ENCODE measurements around the gene UBE2U. TPM values are rescaled to one million over a fixed set of nuclear protein-coding genes. Genes with fewer than 3 reads are reported as not detected.
"Not testable (repeated sequence)": the region's sequence is repeated elsewhere in the genome, so short reads cannot be mapped to it uniquely, and the experiment has no call there.

The UBE2U gene
- total RNA-seq, 1 donor from 2014 or later = not detected

- Mint-ChIP-seq H3K36me3 (no peaks in the 10 kb centered on the region), H3K27ac (peak overlapping the region; percentile 39), H3K4me1 (peaks cover 49% of the 10 kb centered on the region), H3K27me3 (ENCODE audit: low read depth) (no peaks in the 10 kb centered on the region), H3K4me3 (no peak overlapping the region), H3K9me3 (no peaks in the 10 kb centered on the region)
- DNase-seq (ENCODE audit: low spot score in 2 of 2, unreplicated experiment in 2 of 2) = no peak
- TF ChIP-seq, protein P1, sequence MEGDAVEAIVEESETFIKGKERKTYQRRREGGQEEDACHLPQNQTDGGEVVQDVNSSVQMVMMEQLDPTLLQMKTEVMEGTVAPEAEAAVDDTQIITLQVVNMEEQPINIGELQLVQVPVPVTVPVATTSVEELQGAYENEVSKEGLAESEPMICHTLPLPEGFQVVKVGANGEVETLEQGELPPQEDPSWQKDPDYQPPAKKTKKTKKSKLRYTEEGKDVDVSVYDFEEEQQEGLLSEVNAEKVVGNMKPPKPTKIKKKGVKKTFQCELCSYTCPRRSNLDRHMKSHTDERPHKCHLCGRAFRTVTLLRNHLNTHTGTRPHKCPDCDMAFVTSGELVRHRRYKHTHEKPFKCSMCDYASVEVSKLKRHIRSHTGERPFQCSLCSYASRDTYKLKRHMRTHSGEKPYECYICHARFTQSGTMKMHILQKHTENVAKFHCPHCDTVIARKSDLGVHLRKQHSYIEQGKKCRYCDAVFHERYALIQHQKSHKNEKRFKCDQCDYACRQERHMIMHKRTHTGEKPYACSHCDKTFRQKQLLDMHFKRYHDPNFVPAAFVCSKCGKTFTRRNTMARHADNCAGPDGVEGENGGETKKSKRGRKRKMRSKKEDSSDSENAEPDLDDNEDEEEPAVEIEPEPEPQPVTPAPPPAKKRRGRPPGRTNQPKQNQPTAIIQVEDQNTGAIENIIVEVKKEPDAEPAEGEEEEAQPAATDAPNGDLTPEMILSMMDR (IDR thresholded peaks at IDR 0.05; ENCODE audit: unreplicated experiment) = peak; percentile 85
Measured at GRCh38 chr1:64246294-64246917, 43.0 kb downstream of the UBE2U start.

GRCh38 chr1:64248065-64248464 is 44.6 kb downstream of the UBE2U start:
- no peak overlapping the region for H3K27ac Mint-ChIP-seq
- TF ChIP-seq, protein P1 (IDR thresholded peaks at IDR 0.05; ENCODE audit: unreplicated experiment) = no peak

DNA sequence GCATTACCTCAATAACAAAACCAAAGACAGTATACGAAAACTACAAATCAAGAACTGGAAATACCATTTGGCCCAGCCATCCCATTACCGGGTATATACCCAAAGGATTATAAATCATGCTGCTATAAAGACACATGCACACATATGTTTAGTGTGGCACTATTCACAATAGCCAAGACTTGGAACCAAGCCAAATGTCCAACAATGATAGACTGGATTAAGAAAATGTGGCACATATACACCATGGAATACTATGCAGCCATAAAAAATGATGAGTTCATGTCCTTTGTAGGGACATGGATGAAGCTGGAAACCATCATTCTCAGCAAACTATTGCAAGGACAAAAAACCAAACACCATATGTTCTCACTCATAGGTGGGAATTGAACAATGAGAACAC is 47.0 kb downstream of the UBE2U start:
- not testable (repeated sequence) for H3K4me3 Mint-ChIP-seq; H3K27me3 Mint-ChIP-seq (ENCODE audit: low read depth); H3K27ac Mint-ChIP-seq; DNase-seq (ENCODE audit: low spot score in 2 of 2, unreplicated experiment in 2 of 2)
- peaks cover 10% of the 10 kb centered on the region for H3K36me3 Mint-ChIP-seq
- peaks cover 21% of the 10 kb centered on the region for H3K4me1 Mint-ChIP-seq
- H3K9me3 Mint-ChIP-seq = peaks cover 28% of the 10 kb centered on the region

More at GRCh38 chr1:64248065-64248464, 44.6 kb downstream of the UBE2U start:
- DNase-seq (ENCODE audit: low spot score in 2 of 2, unreplicated experiment in 2 of 2) = no peak
- Mint-ChIP-seq H3K4me1 (peaks cover 37% of the 10 kb centered on the region), H3K9me3 (peaks cover 4% of the 10 kb centered on the region), H3K4me3 (no peak overlapping the region), H3K27me3 (ENCODE audit: low read depth) (no peaks in the 10 kb centered on the region), H3K36me3 (peaks cover 2% of the 10 kb centered on the region)

GRCh38 chr1:64251971-64252370 is 48.5 kb downstream of the UBE2U start:
- peaks cover 10% of the 10 kb centered on the region for H3K36me3 Mint-ChIP-seq
- DNase-seq (ENCODE audit: low spot score in 2 of 2, unreplicated experiment in 2 of 2) = no peak
- TF ChIP-seq, protein P1 (IDR thresholded peaks at IDR 0.05; ENCODE audit: unreplicated experiment) = no peak
- no peak overlapping the region for H3K27ac Mint-ChIP-seq
- H3K4me1 Mint-ChIP-seq = peaks cover 11% of the 10 kb centered on the region
- peaks cover 41% of the 10 kb centered on the region for H3K9me3 Mint-ChIP-seq
- H3K4me3 Mint-ChIP-seq = no peak overlapping the region
- H3K27me3 Mint-ChIP-seq (ENCODE audit: low read depth) = peaks cover 5% of the 10 kb centered on the region

DNA sequence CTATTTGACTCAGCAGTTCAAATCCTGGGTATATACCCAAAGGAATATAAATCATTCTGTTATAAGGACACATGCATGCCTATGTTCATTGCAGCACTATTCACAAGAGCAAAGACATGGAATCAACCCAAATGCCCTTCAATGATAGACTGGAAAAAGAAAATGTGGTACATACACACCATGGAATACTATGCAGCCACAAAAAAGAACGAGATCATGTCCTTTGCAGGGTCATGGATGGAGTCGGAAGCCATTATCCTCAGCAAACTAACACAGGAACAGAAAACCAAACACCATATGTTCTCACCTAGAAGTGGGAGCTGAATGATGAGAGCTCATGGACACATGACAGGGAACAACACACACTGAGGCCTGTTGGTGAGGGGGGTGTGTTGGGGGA is 53.8 kb downstream of the UBE2U start:
- not testable (repeated sequence) for H3K27ac Mint-ChIP-seq

GRCh38 chr1:64258444-64258843 is 55.0 kb downstream of the UBE2U start:
- not testable (repeated sequence) for H3K27ac Mint-ChIP-seq; H3K4me3 Mint-ChIP-seq; H3K4me1 Mint-ChIP-seq; DNase-seq (ENCODE audit: low spot score in 2 of 2, unreplicated experiment in 2 of 2); H3K27me3 Mint-ChIP-seq (ENCODE audit: low read depth); H3K36me3 Mint-ChIP-seq
- peaks cover 39% of the 10 kb centered on the region for H3K9me3 Mint-ChIP-seq

More for the DNA sequence above, 53.8 kb downstream of the UBE2U start:
- not testable (repeated sequence) for H3K27me3 Mint-ChIP-seq (ENCODE audit: low read depth); H3K4me1 Mint-ChIP-seq; H3K4me3 Mint-ChIP-seq; DNase-seq (ENCODE audit: low spot score in 2 of 2, unreplicated experiment in 2 of 2)
- Mint-ChIP-seq H3K36me3 (peaks cover 10% of the 10 kb centered on the region), H3K9me3 (peaks cover 46% of the 10 kb centered on the region)

DNA sequence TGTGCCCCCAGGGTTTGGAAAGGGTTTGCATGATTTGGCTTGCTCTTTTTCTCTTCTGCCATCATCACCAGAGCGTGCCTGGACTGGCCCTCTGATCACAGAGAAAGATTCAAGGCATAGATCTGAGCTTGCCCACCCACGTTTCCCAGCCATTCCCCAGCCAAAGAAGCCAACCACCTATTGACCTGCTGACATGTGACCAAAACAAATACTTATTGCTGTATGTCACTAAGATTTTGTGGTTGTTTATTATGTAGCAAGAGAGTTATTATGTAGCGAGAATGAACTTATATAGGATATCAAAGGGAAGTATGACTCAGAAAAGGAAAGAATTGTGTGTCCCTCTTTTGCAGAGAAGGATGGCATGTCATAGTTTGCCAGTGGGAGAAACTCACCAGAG is 59.9 kb downstream of the UBE2U start:
- Mint-ChIP-seq H3K36me3 (no peaks in the 10 kb centered on the region), H3K27ac (no peak overlapping the region), H3K4me1 (peaks cover 13% of the 10 kb centered on the region), H3K27me3 (ENCODE audit: low read depth) (peaks cover 4% of the 10 kb centered on the region), H3K9me3 (no peaks in the 10 kb centered on the region), H3K4me3 (no peak overlapping the region)
- TF ChIP-seq, protein P1 (IDR thresholded peaks at IDR 0.05; ENCODE audit: unreplicated experiment) = no peak
- DNase-seq (ENCODE audit: low spot score in 2 of 2, unreplicated experiment in 2 of 2) = no peak
